Measurements from ENCODE around the gene ZBTB7C. TPM values are rescaled to one million over a fixed set of nuclear protein-coding genes. Genes with fewer than 3 reads are reported as not detected.
A peak's percentile ranks its signal among the peaks of the same experiment; 100 is the strongest.

Gene ZBTB7C
- total RNA-seq, 3 donors from 2014 or later (not counting 1 experiment from before 2014, with no cell fraction given) = 0.07 TPM; not detected in 2

- Histone ChIP-seq H3K27ac (ENCODE audit: low read length) (no peak overlapping the region), H3K4me1 (ENCODE audit: control insufficient read depth, insufficient read depth, low read length) (no peaks in the 10 kb centered on the region), H3K36me3 (ENCODE audit: control insufficient read depth, insufficient read depth, low read length) (no peaks in the 10 kb centered on the region), H3K9me3 (ENCODE audit: control insufficient read depth, insufficient read depth, low read length) (no peaks in the 10 kb centered on the region), H3K4me3 (ENCODE audit: low read length) (no peak overlapping the region), H3K27me3 (ENCODE audit: control insufficient read depth, insufficient read depth, low read length) (no peaks in the 10 kb centered on the region)
- Mint-ChIP-seq H3K27me3 (ENCODE audit: low read depth in 2 of 2) (peaks cover 0 to 4% of the 10 kb centered on the region in 2 donors), H3K27ac (no peak overlapping the region), H3K4me3 (no peak overlapping the region), H3K9me3 (no peaks in the 10 kb centered on the region), H3K4me1 (no peaks in the 10 kb centered on the region), H3K36me3 (no peaks in the 10 kb centered on the region)
- WGBS (ENCODE audit: insufficient coverage) = 94% methylated on average over 3 of the region's 3 CpGs
- ATAC-seq (no peak), DNase-seq (no peak)
- TF ChIP-seq CTCF (IDR thresholded peaks at IDR 0.05) = no peak
- intact Hi-C loops (cut with micrococcal nuclease) = loop anchor here (10.0 kb wide), 1 partner anchor 412 kb away; no protein-coding TSS in a partner anchor
Measured at GRCh38 chr18:48032876-48033789, 376.1 kb downstream of the ZBTB7C start.

DNA sequence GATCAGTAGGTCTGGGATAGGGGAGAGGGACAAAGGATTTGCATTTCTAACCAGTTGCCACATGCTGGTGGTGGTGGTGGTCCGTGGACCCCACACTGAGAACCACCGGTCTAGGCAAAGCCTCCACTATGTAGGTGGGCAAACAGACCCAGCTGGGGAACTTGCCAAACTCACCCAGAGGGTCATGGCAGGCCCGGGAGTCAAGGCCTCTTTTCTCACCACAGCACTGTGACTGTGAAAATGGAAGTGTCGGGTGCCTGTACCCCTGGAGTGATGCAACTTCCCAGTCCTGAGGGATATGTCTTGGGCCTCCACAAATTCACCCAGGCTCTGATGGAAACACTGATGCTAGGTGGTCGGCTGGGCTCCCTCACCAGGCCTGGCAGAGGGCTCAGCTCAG is 377.5 kb downstream of the ZBTB7C start:
- Histone ChIP-seq H3K4me1 (ENCODE audit: control insufficient read depth, insufficient read depth, low read length) (no peaks in the 10 kb centered on the region), H3K27ac (ENCODE audit: low read length) (no peak overlapping the region), H3K9me3 (ENCODE audit: control insufficient read depth, insufficient read depth, low read length) (no peaks in the 10 kb centered on the region), H3K27me3 (ENCODE audit: control insufficient read depth, insufficient read depth, low read length) (no peaks in the 10 kb centered on the region), H3K36me3 (ENCODE audit: control insufficient read depth, insufficient read depth, low read length) (no peaks in the 10 kb centered on the region), H3K4me3 (ENCODE audit: low read length) (no peak overlapping the region)
- no peaks in the 10 kb centered on the region for H3K4me1 Mint-ChIP-seq
- H3K27me3 Mint-ChIP-seq (ENCODE audit: low read depth in 2 of 2) = peaks cover 0 to 2% of the 10 kb centered on the region in 2 donors
- H3K9me3 Mint-ChIP-seq = no peaks in the 10 kb centered on the region
- ATAC-seq (no peak), DNase-seq (peak in 1 of 2 donors; percentile 7)
- intact Hi-C loops (cut with micrococcal nuclease) = loop anchor here (10.0 kb wide), 1 partner anchor 413 kb away; no protein-coding TSS in a partner anchor
- no peak overlapping the region for H3K27ac Mint-ChIP-seq
- no peak for TF ChIP-seq CTCF (IDR thresholded peaks at IDR 0.05)
- no peak overlapping the region for H3K4me3 Mint-ChIP-seq
- WGBS (ENCODE audit: insufficient coverage) = 88% methylated on average over 5 of the region's 5 CpGs
- H3K36me3 Mint-ChIP-seq = no peaks in the 10 kb centered on the region

DNA sequence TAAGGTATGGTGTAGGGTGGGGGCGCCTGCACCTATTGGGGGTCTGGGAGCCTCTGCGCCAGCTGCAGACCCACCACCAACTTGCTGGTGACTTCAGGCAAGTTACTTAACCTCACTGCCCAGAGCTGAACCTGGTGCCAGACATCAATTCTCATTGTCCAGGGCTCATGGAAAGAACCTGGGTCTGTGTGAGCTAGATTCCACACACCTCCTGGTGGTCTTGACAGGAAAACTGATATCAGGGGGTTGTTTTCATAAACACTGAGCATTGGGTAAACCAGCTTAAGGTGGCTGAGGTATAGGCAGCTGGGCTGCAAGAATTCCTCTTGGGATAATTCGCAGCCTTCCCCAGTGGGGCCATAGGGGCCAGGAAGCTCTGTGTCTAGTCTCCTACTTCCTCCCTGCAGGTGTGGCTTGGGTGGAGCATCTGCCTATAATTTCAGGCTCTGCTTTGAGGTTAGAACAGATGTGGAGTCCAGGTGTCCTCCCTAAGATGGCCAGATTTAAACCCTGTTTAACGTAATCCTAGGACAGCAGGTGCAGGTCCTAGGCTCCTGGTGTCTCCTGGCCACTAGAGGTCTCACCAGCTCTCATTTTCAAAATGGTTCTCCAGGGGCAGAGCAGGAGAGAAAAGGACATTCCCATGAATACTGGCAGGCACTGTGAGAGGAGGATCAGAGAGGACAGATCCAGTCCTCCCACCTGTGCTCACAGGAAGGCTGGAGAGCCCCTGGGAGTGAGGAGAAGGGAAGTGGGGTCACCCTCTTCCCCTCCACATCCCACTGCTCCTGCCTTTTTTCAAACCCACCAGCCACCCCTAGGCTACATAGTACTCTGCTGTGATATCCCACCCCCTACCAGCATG is 378.3 kb downstream of the ZBTB7C start:
- H3K4me3 ChIP-seq (ENCODE audit: low read length) = no peak overlapping the region
- H3K27me3 Mint-ChIP-seq (ENCODE audit: low read depth in 2 of 2) = no peaks in the 10 kb centered on the region
- no peaks in the 10 kb centered on the region for H3K36me3 ChIP-seq (ENCODE audit: control insufficient read depth, insufficient read depth, low read length)
- WGBS (ENCODE audit: insufficient coverage) = 79% methylated on average over 4 of the region's 4 CpGs
- no peak overlapping the region for H3K4me3 Mint-ChIP-seq
- H3K4me1 Mint-ChIP-seq = no peaks in the 10 kb centered on the region
- no peaks in the 10 kb centered on the region for H3K36me3 Mint-ChIP-seq
- H3K9me3 Mint-ChIP-seq = no peaks in the 10 kb centered on the region
- intact Hi-C loops (cut with micrococcal nuclease) = loop anchor here (10.0 kb wide), 1 partner anchor 414 kb away; no protein-coding TSS in a partner anchor
- H3K4me1 ChIP-seq (ENCODE audit: control insufficient read depth, insufficient read depth, low read length) = no peaks in the 10 kb centered on the region
- no peak overlapping the region for H3K27ac ChIP-seq (ENCODE audit: low read length)
- H3K9me3 ChIP-seq (ENCODE audit: control insufficient read depth, insufficient read depth, low read length) = no peaks in the 10 kb centered on the region
- DNase-seq (no peak), ATAC-seq (no peak)
- no peaks in the 10 kb centered on the region for H3K27me3 ChIP-seq (ENCODE audit: control insufficient read depth, insufficient read depth, low read length)
- no peak for TF ChIP-seq CTCF (IDR thresholded peaks at IDR 0.05)
- no peak overlapping the region for H3K27ac Mint-ChIP-seq
